HG03175 (cell line): ENCODE results near the gene NPAS2.
A peak's percentile ranks its signal among the peaks of the same experiment; 100 is the strongest.

Source experiments
- ATAC-seq: cut with Tn5 transposase; IDR thresholded peaks from one replicate; pipeline ENCODE4 v1.9.1; 2021; ENCODE audit warnings: mild to moderate bottlenecking, moderate library complexity; ENCODE audit not compliant: unreplicated experiment

Gene NPAS2

DNA sequence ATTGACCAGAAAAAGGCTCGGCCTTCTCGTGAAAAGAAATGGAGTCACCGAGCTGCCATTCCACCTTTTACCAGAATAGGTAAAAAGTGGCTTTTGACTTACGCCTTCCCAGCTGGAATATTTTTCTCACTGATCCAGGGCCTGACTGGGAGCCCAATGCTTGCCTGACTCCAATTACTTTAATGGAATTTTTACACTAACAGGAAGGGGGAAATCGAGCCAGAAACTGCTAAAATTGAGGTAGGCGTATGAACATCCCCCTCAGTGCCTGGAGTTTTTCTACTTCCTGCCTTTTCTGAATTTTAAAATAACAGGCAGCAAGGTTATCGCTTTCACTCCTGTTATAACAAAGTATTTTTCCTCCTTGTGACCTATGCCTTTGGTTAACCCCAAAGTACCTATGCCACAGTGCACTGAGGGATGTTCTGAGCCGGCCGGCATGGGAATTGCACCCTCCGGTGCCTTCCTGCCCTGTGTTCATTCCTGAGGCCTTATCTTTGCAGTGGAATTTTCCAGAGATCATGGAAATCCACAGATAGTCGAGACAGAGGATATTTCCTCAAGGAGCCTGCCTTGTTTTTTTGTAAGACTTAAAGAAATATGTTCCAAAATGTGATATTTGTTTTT, 163.9 kb downstream of the NPAS2 start:
- no peak for ATAC-seq

- peak; percentile 70 for ATAC-seq
Observed at GRCh38 chr2:100984892-100985307, 165.0 kb downstream of the NPAS2 start.

DNA sequence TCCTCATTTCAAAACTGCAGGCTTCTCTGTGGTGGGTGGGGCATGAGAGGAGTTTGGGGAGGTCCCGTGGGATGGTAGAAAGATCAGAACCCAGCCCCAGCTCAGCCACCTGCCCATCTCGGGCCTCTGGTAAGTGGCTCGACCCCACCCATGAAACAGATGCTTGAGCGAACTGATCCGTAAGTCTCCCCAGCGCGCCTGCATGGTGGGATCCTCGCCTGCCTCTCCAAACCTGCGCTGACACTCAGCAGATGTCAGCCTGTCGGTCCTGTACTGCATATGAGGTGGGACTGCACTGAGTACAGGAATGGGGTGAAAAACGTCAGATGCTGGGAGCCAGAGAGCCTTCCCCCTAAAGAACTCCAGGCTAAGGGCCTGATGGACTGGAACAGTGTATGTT, 166.2 kb downstream of the NPAS2 start:
- no peak for ATAC-seq

DNA sequence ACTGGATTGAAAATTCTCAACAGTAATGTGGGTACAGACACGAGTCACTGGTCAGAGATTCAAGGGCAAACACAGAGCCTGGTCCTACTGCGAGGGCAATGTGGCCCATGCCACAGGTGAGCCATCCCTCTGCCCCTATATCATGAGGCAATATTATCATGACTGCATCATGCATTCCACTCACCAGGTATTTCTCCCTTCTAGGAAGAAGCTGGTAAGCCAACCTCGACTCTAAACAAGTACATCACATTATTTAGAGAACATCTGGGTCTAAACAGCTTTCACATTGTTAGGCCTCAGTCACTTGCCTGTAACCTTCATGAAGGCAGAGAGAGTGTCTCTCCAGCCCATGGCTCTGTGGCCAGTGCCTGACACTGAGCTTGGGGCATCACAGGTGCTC, 167.6 kb downstream of the NPAS2 start:
- ATAC-seq = no peak

DNA sequence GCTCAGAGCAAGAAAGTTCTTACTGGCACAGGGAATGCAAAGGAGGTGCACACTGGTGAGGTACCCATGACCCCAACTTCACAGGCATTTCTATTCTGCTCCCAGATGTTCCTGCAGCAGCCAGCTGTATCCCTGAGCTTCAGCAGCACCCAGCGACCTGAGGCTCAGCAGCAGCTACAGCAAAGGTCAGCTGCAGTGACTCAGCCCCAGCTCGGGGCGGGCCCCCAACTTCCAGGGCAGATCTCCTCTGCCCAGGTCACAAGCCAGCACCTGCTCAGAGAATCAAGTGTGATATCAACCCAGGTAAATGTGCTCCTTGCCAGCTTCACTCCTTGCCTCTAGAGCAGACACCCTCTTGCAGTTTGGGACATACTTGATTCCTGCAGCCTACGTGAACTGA, 168.0 kb downstream of the NPAS2 start:
- no peak for ATAC-seq

- no peak for ATAC-seq
Observed at GRCh38 chr2:100988630-100989417, 168.9 kb downstream of the NPAS2 start.

- ATAC-seq = no peak
Observed at GRCh38 chr2:100989666-100990065, 169.7 kb downstream of the NPAS2 start.

DNA sequence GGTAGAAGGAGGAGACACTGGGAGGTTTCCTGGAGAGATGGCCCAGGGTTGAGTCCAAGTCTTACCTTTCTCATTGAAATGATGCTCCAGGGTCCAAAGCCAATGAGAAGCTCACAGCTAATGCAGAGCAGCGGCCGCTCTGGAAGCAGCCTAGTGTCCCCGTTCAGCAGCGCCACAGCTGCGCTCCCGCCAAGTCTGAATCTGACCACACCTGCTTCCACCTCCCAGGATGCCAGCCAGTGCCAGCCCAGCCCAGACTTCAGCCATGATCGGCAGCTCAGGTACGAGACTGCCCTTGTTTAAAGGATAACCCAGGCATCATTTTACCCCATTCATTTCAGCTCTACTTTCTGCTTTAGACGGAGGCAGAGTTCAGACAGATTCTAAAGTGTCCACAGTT, 170.2 kb downstream of the NPAS2 start:
- ATAC-seq = no peak

DNA sequence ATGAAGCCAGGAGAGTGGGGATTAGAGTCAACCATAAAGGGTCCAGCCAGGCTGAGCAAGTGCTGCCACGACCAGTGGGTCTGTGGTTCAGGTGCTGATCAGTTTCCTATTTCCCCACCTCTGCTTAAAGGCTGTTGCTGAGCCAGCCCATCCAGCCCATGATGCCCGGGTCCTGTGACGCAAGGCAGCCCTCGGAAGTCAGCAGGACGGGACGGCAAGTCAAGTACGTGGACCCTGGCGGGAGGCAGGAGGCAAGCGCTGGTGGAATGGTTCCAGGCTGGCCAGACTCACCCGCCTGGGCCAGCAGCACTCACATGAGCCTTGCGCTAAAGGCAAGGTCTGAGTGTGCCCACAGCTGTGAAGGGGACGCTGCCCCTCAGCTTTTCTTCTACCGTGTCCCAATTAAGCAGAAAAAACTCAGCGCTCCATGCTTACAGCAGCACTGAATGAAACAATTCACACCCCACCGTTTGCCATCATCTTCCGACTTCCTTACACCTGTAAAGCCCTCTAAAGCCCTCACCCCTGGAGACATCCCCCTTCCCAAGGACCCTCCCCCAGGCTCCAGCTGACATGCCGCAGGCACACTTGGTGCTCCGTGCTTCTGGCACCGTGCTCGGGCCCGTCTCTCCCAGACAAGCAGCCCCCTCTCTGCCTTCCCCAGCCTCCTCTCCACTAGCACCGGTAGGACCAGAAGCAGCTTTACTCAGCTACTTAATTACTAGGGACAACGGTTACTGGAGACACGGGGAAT, 170.9 kb downstream of the NPAS2 start:
- ATAC-seq = no peak

DNA sequence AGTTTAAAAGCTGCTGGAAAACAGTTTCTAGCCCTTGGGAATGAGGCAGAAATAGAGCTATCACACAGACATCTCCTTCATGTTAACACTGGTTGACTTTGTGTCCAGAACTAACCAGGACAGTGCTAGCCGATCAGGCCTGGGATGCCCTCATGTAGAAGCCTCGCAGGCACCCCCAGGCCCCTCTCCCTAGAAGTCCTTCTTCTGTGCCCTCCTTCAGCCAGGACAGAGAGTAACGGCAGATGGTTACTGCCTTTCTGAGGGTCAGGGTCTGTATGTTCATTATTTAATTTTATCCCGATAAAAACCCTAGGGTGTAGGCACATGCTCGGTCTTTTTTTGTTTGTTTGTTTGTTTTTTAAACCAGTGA, 171.4 kb downstream of the NPAS2 start:
- ATAC-seq = no peak

- no peak for ATAC-seq
Observed at GRCh38 chr2:100992262-100992661, 172.3 kb downstream of the NPAS2 start.

DNA sequence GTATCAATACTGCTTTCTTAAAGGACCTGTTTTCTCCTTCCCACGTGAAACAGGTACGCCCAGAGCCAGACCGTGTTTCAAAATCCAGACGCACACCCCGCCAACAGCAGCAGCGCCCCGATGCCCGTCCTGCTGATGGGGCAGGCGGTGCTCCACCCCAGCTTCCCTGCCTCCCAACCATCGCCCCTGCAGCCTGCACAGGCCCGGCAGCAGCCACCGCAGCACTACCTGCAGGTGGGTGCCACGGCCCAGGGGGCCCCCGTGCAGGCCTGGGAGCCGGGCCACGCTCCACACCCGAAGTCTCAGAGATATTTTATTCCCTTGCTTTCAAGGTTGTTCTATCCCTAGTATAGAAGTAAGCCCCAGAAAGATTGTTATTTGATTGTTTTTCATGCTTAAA, 173.4 kb downstream of the NPAS2 start:
- ATAC-seq = no peak

DNA sequence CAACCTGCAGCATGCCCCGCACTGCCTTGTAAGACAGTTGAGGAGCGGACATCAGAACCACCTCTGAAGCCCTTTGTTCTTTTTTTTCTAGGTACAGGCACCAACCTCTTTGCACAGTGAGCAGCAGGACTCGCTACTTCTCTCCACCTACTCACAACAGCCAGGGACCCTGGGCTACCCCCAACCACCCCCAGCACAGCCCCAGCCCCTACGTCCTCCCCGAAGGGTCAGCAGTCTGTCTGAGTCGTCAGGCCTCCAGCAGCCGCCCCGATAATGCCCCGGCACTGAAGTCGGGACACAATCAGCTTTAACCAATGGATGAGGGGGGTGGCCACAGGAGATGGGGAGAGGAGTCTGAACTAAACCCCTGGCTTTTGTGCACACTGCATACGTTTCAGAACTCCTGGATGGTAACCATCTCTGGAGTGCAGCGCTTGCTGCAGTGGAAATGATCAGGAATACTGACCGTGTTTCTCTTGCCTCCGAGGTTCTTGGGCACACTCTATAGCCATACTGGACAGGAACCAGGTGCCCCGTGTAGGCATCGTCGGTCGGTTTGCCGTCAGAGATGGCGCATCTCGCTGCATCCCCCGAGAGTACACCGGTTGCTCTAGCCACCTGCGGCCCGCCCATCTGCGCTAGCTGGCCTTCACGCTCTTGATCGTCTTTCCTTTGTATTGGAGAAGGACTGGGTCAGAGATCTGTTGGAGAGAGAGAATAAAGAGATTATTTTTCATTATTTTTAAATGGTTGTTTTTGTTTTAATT, 175.6 kb downstream of the NPAS2 start:
- no peak for ATAC-seq

- no peak for ATAC-seq
Observed at GRCh38 chr2:100997509-100998234, 177.7 kb downstream of the NPAS2 start.

GRCh38 chr2:100998235-100998573, 178.3 kb downstream of the NPAS2 start:
- ATAC-seq = no peak

DNA sequence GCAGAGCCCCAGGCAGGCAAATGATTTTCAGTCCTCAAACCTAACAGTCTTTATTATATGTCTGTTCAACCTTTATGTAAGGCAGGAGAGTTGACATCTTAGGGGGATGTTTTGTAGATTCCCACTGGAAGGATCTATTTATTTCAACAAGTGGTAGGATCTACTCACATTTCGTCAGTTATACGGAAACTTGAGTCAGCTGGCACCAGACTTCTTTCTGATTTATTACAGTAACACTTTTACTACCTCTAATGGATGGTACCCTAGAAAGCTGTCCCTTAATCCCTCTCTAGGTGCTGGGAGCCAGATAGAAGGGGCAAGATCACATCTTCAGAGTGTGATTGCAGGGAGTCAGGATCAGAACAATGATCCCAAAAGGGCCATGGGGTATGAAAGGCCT, 180.1 kb downstream of the NPAS2 start:
- no peak for ATAC-seq

GRCh38 chr2:101001691-101002561, 182.0 kb downstream of the NPAS2 start, which contains the start of gene RPL31:
Gene RPL31 (plus strand): TSS chr2:101002289. CDS start chr2:101002702, 413 bp downstream.
- peak; percentile 99 for ATAC-seq

GRCh38 chr2:101002562-101003277, 182.8 kb downstream of the NPAS2 start:
- no peak for ATAC-seq

DNA sequence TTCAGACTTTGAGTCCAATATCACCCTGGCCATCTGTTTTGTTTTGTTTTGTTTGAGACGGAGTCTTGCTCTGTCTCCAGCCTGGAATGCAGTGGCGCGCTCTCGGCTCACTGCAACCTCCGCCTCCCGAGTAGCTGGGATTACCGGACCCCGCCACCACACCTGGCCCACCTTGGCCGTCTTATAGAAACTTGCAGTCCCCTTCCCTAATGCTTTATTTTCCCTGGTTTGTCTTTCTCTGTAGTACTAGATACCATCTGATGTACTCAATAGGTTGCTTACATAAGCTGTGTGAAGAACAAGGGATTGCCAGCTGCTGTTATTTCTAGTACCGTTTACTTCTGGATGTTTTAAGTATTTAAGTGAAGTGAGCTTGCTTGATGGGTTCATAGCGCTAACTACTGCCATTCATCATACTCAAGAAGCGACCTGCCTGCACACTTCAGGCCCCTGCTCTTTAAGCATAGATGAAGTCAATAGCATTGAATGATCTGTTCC, 183.4 kb downstream of the NPAS2 start:
- ATAC-seq = no peak
